Left lung (tissue), 10 donors: ENCODE results near the gene REST. TPM values are rescaled to one million over a fixed set of nuclear protein-coding genes. Genes with fewer than 3 reads are reported as not detected.

Experiments used
- ATAC-seq: fragments of 200-7000 bp; cut with Tn5 transposase; one replicate; pipeline ENCODE4 v1.9.1; 2020; ENCODE audit warnings: moderate library complexity
- DNase-seq, 4 donors: peaks; one replicate each; pipeline ENCODE4 v3.0.0-alpha.2; 2013 to 2020
- H3K27ac ChIP-seq, 2 donors: fragments of 200-600 bp; sonication (generic) in 1 of 2; one replicate each; pipeline versions ENCODE4 v1.5.0 to v1.8.0; 2020 to 2021
- H3K27me3 ChIP-seq, 2 donors: fragments of 200-600 bp; sonication (generic) in 1 of 2; one replicate each; pipeline versions ENCODE4 v1.5.0 to v1.8.0; 2020 to 2021
- H3K36me3 ChIP-seq, 2 donors: fragments of 200-600 bp; sonication (generic) in 1 of 2; one replicate each; pipeline versions ENCODE4 v1.5.0 to v1.8.0; 2020 to 2021
- H3K4me1 ChIP-seq, 2 donors: fragments of 200-600 bp; one replicate each; pipeline ENCODE4 v1.8.0; 2021
- H3K4me3 ChIP-seq, 2 donors: fragments of 200-600 bp; sonication (generic) in 1 of 2; one replicate each; pipeline versions ENCODE4 v1.5.0 to v1.8.0; 2020 to 2021; ENCODE audit warnings: mild to moderate bottlenecking in 1 of 2
- H3K9me3 ChIP-seq, 2 donors: fragments of 200-600 bp; sonication (generic) in 1 of 2; one replicate each; pipeline versions ENCODE4 v1.5.0 to v1.8.0; 2020 to 2021
- CTCF ChIP-seq, 2 donors: fragments of 200-600 bp; sonication (generic) in 1 of 2; IDR thresholded peaks; one replicate each; pipeline versions ENCODE4 v1.5.0 to v1.8.0; 2021; ENCODE audit warnings: antibody characterized with exemption in 2 of 2
- intact Hi-C, 2 donors: fragments of 100-400 bp; cut with DNase I; formaldehyde crosslinking; loops; one replicate each; pipeline versions ENCODE4 v1.11.2 to v1.14.2; 2022
- polyA plus RNA-seq, 6 donors: library from polyadenylated mRNA; unstranded; fragments of 120-200 nt; gene quantifications; one replicate each; pipeline ENCODE4 v1.2.1, GENCODE V29; 2013; ENCODE audit not compliant: insufficient read length in 6 of 6
- total RNA-seq, 2 donors: library from RNA; stranded (reverse); fragmentation: NEBNext Ultra II Directional; extraction: Animal tissue kit (Norgen Biotek cat#: 25700); gene quantifications; one replicate each; pipeline ENCODE4 v1.2.1, GENCODE V29; 2021
- donor health status: DM: no; HTN: yes; CAD: no.
- donor health status: DM: no; HTN: no; CAD: no.

Gene REST
- total and polyA plus RNA-seq, 8 donors, result 32.9 to 49.5 (median 41.9) TPM

GRCh38 chr4:56981795-56982201, 74.1 kb downstream of the REST start:
- DNase-seq, result no peak
- peaks cover 14 to 44% of the 10 kb centered on the region in 2 donors for H3K4me1 ChIP-seq
- ATAC-seq, result no peak
- H3K9me3 ChIP-seq, result no peaks in the 10 kb centered on the region
- peaks cover 0 to 29% of the 10 kb centered on the region in 2 donors for H3K36me3 ChIP-seq
- no peak for TF ChIP-seq CTCF (IDR thresholded peaks at IDR 0.05)
- intact Hi-C loops, result no loop called here
- no peaks in the 10 kb centered on the region for H3K27me3 ChIP-seq
- H3K4me3 ChIP-seq, result no peak overlapping the region
- H3K27ac ChIP-seq, result no peak overlapping the region

GRCh38 chr4:56986192-56986591, 78.5 kb downstream of the REST start:
- no peak for DNase-seq
- no peak overlapping the region for H3K27ac ChIP-seq
- no peak for ATAC-seq
- peaks cover 0 to 26% of the 10 kb centered on the region in 2 donors for H3K4me1 ChIP-seq
- peaks cover 0 to 64% of the 10 kb centered on the region in 2 donors for H3K36me3 ChIP-seq
- no peak for TF ChIP-seq CTCF (IDR thresholded peaks at IDR 0.05)
- no peaks in the 10 kb centered on the region for H3K27me3 ChIP-seq
- no peak overlapping the region for H3K4me3 ChIP-seq
- no peaks in the 10 kb centered on the region for H3K9me3 ChIP-seq
- intact Hi-C loops, result no loop called here

GRCh38 chr4:56986952-56987351, 79.3 kb downstream of the REST start:
- peaks cover 0 to 72% of the 10 kb centered on the region in 2 donors for H3K36me3 ChIP-seq

GRCh38 chr4:56990109-56990905, 82.6 kb downstream of the REST start:
- TF ChIP-seq CTCF (IDR thresholded peaks at IDR 0.05), result no peak
- Histone ChIP-seq H3K9me3 (no peaks in the 10 kb centered on the region), H3K4me1 (no peaks in the 10 kb centered on the region), H3K4me3 (no peak overlapping the region), H3K27me3 (no peaks in the 10 kb centered on the region), H3K27ac (no peak overlapping the region), H3K36me3 (peaks cover 0 to 89% of the 10 kb centered on the region in 2 donors)
- intact Hi-C loops, result no loop called here
- DNase-seq (no peak), ATAC-seq (no peak)

More at GRCh38 chr4:56986952-56987351, 79.3 kb downstream of the REST start:
- intact Hi-C loops, result no loop called here
- DNase-seq (no peak), ATAC-seq (no peak)
- H3K27me3 ChIP-seq, result no peaks in the 10 kb centered on the region
- H3K4me1 ChIP-seq, result peaks cover 0 to 18% of the 10 kb centered on the region in 2 donors
- no peak overlapping the region for H3K4me3 ChIP-seq
- no peak for TF ChIP-seq CTCF (IDR thresholded peaks at IDR 0.05)
- H3K9me3 ChIP-seq, result no peaks in the 10 kb centered on the region
- H3K27ac ChIP-seq, result no peak overlapping the region

- H3K4me3 ChIP-seq, result no peak overlapping the region
- DNase-seq (peak in 2 of 4 donors; percentile 68 to 87), ATAC-seq (peak; percentile 80)
- H3K36me3 ChIP-seq, result peaks cover 0 to 93% of the 10 kb centered on the region in 2 donors
- intact Hi-C loops, result no loop called here
- no peaks in the 10 kb centered on the region for H3K27me3 ChIP-seq
- TF ChIP-seq CTCF (IDR thresholded peaks at IDR 0.05), result no peak
- H3K27ac ChIP-seq, result no peak overlapping the region
- no peaks in the 10 kb centered on the region for H3K9me3 ChIP-seq
- H3K4me1 ChIP-seq, result no peaks in the 10 kb centered on the region
These were observed 87.8 kb downstream of the REST start for GRCh38 chr4:56995525-56995924.
